ACHN (cell line): Measurements from ENCODE around the gene SCTR.
"Not testable (repeated sequence)": the region's sequence is repeated elsewhere in the genome, so short reads cannot be mapped to it uniquely, and the experiment has no call there.

Experiments
- DNase-seq: peaks from one replicate; pipeline ENCODE4 v3.0.0-alpha.2; 2015
- in situ Hi-C: cut with HindIII; loops from 2 replicates; pipeline ENCODE4 v1.10.0; 2017; ENCODE audit warnings: low sequenced_read_pairs, low pct_ligation_motif_present, low pct_unique_long_range_greater_than_20kb

The SCTR gene

GRCh38 chr2:119425119-119425405, 99.2 kb downstream of the SCTR start:
- in situ Hi-C loops, result no loop called here
- DNase-seq, result no peak

GRCh38 chr2:119424284-119425118, 99.8 kb downstream of the SCTR start:
- in situ Hi-C loops, result no loop called here
- no peak for DNase-seq

GRCh38 chr2:119423811-119424210, 100.5 kb downstream of the SCTR start:
- DNase-seq, result no peak
- in situ Hi-C loops, result no loop called here

GRCh38 chr2:119423108-119423444, 101.2 kb downstream of the SCTR start:
- no peak for DNase-seq
- in situ Hi-C loops, result no loop called here

- DNase-seq, result no peak
- in situ Hi-C loops, result no loop called here
These were observed 101.7 kb downstream of the SCTR start for GRCh38 chr2:119422360-119423107.

- in situ Hi-C loops, result no loop called here
- no peak for DNase-seq
These were observed 102.5 kb downstream of the SCTR start for GRCh38 chr2:119421741-119422140.

GRCh38 chr2:119421304-119421703, 103.0 kb downstream of the SCTR start:
- in situ Hi-C loops, result no loop called here
- no peak for DNase-seq

- no peak for DNase-seq
- in situ Hi-C loops, result no loop called here
These were observed 104.3 kb downstream of the SCTR start for GRCh38 chr2:119419803-119420508.

GRCh38 chr2:119419065-119419464, 105.2 kb downstream of the SCTR start:
- DNase-seq, result no peak
- in situ Hi-C loops, result no loop called here

- in situ Hi-C loops, result no loop called here
- DNase-seq, result no peak
These were observed 106.4 kb downstream of the SCTR start for GRCh38 chr2:119417908-119418307.

GRCh38 chr2:119416299-119416923, 107.9 kb downstream of the SCTR start:
- DNase-seq, result no peak
- in situ Hi-C loops, result no loop called here

- in situ Hi-C loops, result no loop called here
- no peak for DNase-seq
These were observed 108.7 kb downstream of the SCTR start for GRCh38 chr2:119415630-119416029.

- in situ Hi-C loops, result no loop called here
- DNase-seq, result no peak
These were observed 109.4 kb downstream of the SCTR start for GRCh38 chr2:119414894-119415293.

GRCh38 chr2:119409506-119409905, 114.8 kb downstream of the SCTR start:
- in situ Hi-C loops, result no loop called here
- DNase-seq, result no peak

GRCh38 chr2:119408221-119408619, 116.1 kb downstream of the SCTR start:
- DNase-seq, result no peak
- in situ Hi-C loops, result no loop called here

- DNase-seq, result peak; percentile 66
- in situ Hi-C loops, result no loop called here
These were observed 116.7 kb downstream of the SCTR start for GRCh38 chr2:119407430-119408220.

GRCh38 chr2:119405151-119405550, 119.1 kb downstream of the SCTR start:
- in situ Hi-C loops, result no loop called here
- no peak for DNase-seq

GRCh38 chr2:119403618-119404017, 120.7 kb downstream of the SCTR start:
- DNase-seq, in situ Hi-C loops: not testable (repeated sequence)
